AG09319 (cell line): ENCODE data around the gene RNF138.
A peak's percentile ranks its signal among the peaks of the same experiment; 100 is the strongest.
"Not testable (repeated sequence)": the region's sequence is repeated elsewhere in the genome, so short reads cannot be mapped to it uniquely, and the experiment has no call there.

ENCODE experiments used
- DNase-seq: peaks from one replicate; pipeline ENCODE4 v3.0.0-alpha.2; 2010; ENCODE audit warnings: low read depth; ENCODE audit errors: extremely low read depth
- CTCF ChIP-seq: IDR thresholded peaks from 2 replicates; pipeline ENCODE4 v1.5.1; 2011; ENCODE audit warnings: low read depth, mild to moderate bottlenecking, inconsistent platforms, low read length, moderate library complexity

Gene RNF138

GRCh38 chr18:32156855-32157254, 65.2 kb downstream of the RNF138 start:
- TF ChIP-seq CTCF = no peak
- DNase-seq = no peak

- no peak for DNase-seq
- TF ChIP-seq CTCF = no peak
Observed at GRCh38 chr18:32157580-32157979, 65.9 kb downstream of the RNF138 start.

- DNase-seq = peak; percentile 71
- peak; percentile 89 for TF ChIP-seq CTCF
Observed at GRCh38 chr18:32158108-32158624, 66.5 kb downstream of the RNF138 start.

- not testable (repeated sequence) for DNase-seq
Observed at GRCh38 chr18:32158631-32159030, 67.0 kb downstream of the RNF138 start.

- no peak for DNase-seq
- TF ChIP-seq CTCF = no peak
Observed at GRCh38 chr18:32160547-32160946, 68.9 kb downstream of the RNF138 start.

GRCh38 chr18:32167980-32168730, 76.5 kb downstream of the RNF138 start:
- no peak for DNase-seq

GRCh38 chr18:32173654-32174053, 82.0 kb downstream of the RNF138 start:
- TF ChIP-seq CTCF = no peak
- no peak for DNase-seq

More at GRCh38 chr18:32167980-32168730, 76.5 kb downstream of the RNF138 start:
- TF ChIP-seq CTCF = no peak

GRCh38 chr18:32174719-32175118, 83.0 kb downstream of the RNF138 start:
- no peak for TF ChIP-seq CTCF
- DNase-seq = no peak
